Stomach (tissue), 9 donors: Measurements from ENCODE around the gene CGREF1. TPM values are rescaled to one million over a fixed set of nuclear protein-coding genes. Genes with fewer than 3 reads are reported as not detected.
"Not testable (repeated sequence)": the region's sequence is repeated elsewhere in the genome, so short reads cannot be mapped to it uniquely, and the experiment has no call there.

ENCODE experiments used
- DNase-seq, 2 donors: peaks; one replicate each; pipeline versions ENCODE4 v3.0.0 to v3.0.0-alpha.2; 2013 to 2019
- H3K27ac ChIP-seq, 5 donors: fragments of 200-600 bp in 4 of 5; sonication (generic) in 4 of 5; one replicate each; pipeline ENCODE4 v1.5.1; 2013 to 2019; ENCODE audit warnings: mild to moderate bottlenecking in 1 of 5, moderate library complexity in 1 of 5
- H3K27me3 ChIP-seq, 3 donors: fragments of 200-600 bp; sonication (generic); one replicate each; pipeline ENCODE4 v1.5.1; 2017 to 2019; ENCODE audit warnings: mixed run types in 1 of 3
- H3K36me3 ChIP-seq, 4 donors: fragments of 200-600 bp; sonication (generic); 1 replicate in 3 of 4; 2 replicates in 1 of 4; pipeline ENCODE4 v1.5.1; 2016 to 2019
- H3K4me1 ChIP-seq, 4 donors: fragments of 200-600 bp; sonication (generic); one replicate each; pipeline ENCODE4 v1.5.1; 2016 to 2019
- H3K4me3 ChIP-seq, 4 donors: fragments of 200-600 bp; sonication (generic) in 3 of 4; one replicate each; pipeline ENCODE4 v1.5.1; 2016 to 2019; ENCODE audit warnings: mild to moderate bottlenecking in 1 of 4
- H3K9me3 ChIP-seq, 4 donors: fragments of 200-600 bp; sonication (generic); one replicate each; pipeline ENCODE4 v1.5.1; 2016 to 2019
- EP300 ChIP-seq: sonication (generic); formaldehyde crosslinking; IDR thresholded peaks from one replicate; pipeline ENCODE4 v1.6.1; 2017; ENCODE audit warnings: antibody characterized with exemption
- POLR2A ChIP-seq, 4 donors: fragments of 450-650 bp; IDR thresholded peaks; one replicate each; pipeline ENCODE4 v1.6.1; 2016; ENCODE audit warnings: antibody characterized with exemption in 4 of 4, control low read depth in 2 of 4, mild to moderate bottlenecking in 1 of 4, moderate library complexity in 1 of 4
- POLR2AphosphoS5 ChIP-seq, 3 donors: sonication (generic); formaldehyde crosslinking; IDR thresholded peaks; one replicate each; pipeline ENCODE4 v1.6.1; 2016; ENCODE audit warnings: antibody characterized with exemption in 3 of 3
- WGBS, 5 donors: extraction: QIAGEN DNeasy Blood & Tissue Kit in 3 of 5; methylation state at CpG; one replicate each; pipeline versions ENCODE4 v1.1.5 to v1.1.7; 2013 to 2018; 5-methylcytosine and 5-hydroxymethylcytosine counted together
- intact Hi-C: fragments of 100-400 bp; cut with DNase I; formaldehyde crosslinking; loops from one replicate; pipeline ENCODE4 v1.15.1; 2023; ENCODE audit warnings: low total_unique reads
- polyA plus RNA-seq, 3 donors: library from polyadenylated mRNA; stranded (reverse); fragments of 200-250 nt; gene quantifications; one replicate each; pipeline ENCODE4 v1.2.3, GENCODE V29; 2013
- total RNA-seq, 5 donors: library from RNA; depleted of rRNA; stranded (reverse); fragments of >200 nt; gene quantifications; one replicate each; pipeline versions ENCODE4 v1.1.0 to v1.2.3, GENCODE V29; 2014 to 2016
- TF ChIP-seq, protein P1 (sequence below), 7 experiments: fragments of 450-650 bp in 4 of 7; fragments of 200-600 bp in 3 of 7; sonication (generic) in 3 of 7; IDR thresholded peaks; one replicate each; pipeline ENCODE4 v1.5.1; 2016 to 2019; ENCODE audit warnings: antibody characterized with exemption in 7 of 7, control low read depth in 2 of 7, mild to moderate bottlenecking in 1 of 7
- donor health status: healthy with polysubstance abuse.
- donor health status: Bipolar disorder and iron deficiency.
- donor health status: healthy.

Gene CGREF1
- total and polyA plus RNA-seq, 8 donors: 1.4 to 4.1 (median 2.5) TPM; not detected in 2

DNA sequence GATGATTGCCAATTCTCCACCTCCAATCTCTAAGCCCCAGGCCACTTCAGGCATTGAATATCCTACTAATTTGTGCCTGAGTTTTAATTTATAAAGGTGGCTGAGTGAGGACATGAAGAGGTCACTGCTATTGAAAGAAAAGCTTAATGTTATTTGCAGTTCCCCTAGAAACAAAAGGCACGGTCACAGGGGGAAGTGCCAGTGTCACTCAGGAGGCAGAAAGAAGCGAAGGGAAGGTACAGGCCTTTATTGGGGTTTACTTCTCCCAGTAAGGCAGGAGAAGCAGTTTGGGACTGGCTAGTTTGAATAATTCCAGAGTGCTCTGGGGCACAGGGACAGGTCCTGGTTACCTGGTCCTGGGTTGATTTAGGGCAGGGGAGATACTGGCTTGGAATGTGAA, 3.0 kb upstream of the CGREF1 start:
- H3K4me1 ChIP-seq: peaks cover 17 to 33% (median 28%) of the 10 kb centered on the region in 4 donors
- intact Hi-C loops: no loop called here
- TF ChIP-seq EP300: no peak
- TF ChIP-seq POLR2AphosphoS5 (IDR thresholded peaks at IDR 0.05): no peak
- TF ChIP-seq, protein P1, sequence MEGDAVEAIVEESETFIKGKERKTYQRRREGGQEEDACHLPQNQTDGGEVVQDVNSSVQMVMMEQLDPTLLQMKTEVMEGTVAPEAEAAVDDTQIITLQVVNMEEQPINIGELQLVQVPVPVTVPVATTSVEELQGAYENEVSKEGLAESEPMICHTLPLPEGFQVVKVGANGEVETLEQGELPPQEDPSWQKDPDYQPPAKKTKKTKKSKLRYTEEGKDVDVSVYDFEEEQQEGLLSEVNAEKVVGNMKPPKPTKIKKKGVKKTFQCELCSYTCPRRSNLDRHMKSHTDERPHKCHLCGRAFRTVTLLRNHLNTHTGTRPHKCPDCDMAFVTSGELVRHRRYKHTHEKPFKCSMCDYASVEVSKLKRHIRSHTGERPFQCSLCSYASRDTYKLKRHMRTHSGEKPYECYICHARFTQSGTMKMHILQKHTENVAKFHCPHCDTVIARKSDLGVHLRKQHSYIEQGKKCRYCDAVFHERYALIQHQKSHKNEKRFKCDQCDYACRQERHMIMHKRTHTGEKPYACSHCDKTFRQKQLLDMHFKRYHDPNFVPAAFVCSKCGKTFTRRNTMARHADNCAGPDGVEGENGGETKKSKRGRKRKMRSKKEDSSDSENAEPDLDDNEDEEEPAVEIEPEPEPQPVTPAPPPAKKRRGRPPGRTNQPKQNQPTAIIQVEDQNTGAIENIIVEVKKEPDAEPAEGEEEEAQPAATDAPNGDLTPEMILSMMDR (IDR thresholded peaks at IDR 0.05): no peak
- TF ChIP-seq POLR2A (IDR thresholded peaks at IDR 0.05): no peak
- 61 to 79% (median 76%) methylated on average over 2 of the region's 2 CpGs for WGBS, 5 donors
- no peak overlapping the region for H3K4me3 ChIP-seq
- no peaks in the 10 kb centered on the region for H3K9me3 ChIP-seq
- peaks cover 10 to 33% (median 24%) of the 10 kb centered on the region in 3 donors for H3K27me3 ChIP-seq
- H3K36me3 ChIP-seq: no peaks in the 10 kb centered on the region
- H3K27ac ChIP-seq: no peak overlapping the region
- no peak for DNase-seq

DNA sequence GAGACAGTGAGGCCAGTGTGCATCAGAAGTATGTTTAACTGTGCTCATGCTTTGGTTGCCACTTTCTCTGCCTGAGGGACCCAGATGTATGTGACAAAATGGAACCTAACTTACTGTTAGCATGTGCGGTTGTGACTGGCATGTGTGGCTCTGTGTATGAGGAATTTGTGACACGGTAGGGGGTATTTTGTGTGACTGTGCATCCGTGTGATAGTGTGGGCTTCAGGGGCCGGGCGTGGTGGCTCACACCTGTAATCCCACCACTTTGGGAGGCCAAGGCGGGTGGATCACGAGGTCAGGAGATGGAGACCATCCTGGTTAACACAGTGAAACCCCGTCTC, 372 bp upstream of the CGREF1 start:
- H3K9me3 ChIP-seq, DNase-seq, H3K36me3 ChIP-seq, H3K27ac ChIP-seq, intact Hi-C loops: not testable (repeated sequence)
- Histone ChIP-seq H3K4me3 (peak overlapping the region; percentile 44 to 58 (median 50)), H3K27me3 (peaks cover 10 to 39% (median 24%) of the 10 kb centered on the region in 3 donors), H3K4me1 (peaks cover 17 to 33% (median 28%) of the 10 kb centered on the region in 4 donors)
- 71 to 82% (median 80%) methylated on average over 8 of the region's 8 CpGs for WGBS, 5 donors

DNA sequence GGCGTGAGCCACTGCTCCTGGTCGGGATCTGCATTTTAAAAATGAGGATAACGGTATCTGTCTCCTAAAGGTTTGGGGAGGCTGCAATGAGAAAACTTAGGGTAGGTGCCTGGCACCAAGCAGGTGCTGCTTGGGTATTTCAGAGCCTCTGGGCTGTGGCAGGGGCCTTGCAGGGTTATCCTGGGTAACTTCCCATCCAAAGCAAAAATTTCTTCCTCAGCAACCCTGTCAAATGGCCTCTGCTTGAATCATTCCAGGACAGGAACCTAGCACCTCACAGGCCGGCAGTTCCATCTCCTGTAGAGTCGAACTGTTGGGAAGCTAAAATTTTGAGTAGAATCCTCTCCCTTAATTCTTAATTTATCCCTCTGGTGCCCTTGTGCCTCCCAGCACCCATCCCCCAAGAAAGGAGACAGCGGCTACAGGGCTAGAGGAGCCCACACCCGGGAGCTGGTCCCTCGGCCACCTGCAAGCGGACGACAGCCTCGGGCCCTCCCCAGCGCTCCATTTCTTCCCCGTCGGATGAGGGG, 868 bp downstream of the CGREF1 start:
- Histone ChIP-seq H3K27me3 (peaks cover 10 to 39% (median 24%) of the 10 kb centered on the region in 3 donors), H3K4me3 (peak overlapping the region; percentile 44 to 58 (median 50)), H3K27ac (no peak overlapping the region), H3K4me1 (peaks cover 11 to 21% (median 17%) of the 10 kb centered on the region in 4 donors), H3K9me3 (no peaks in the 10 kb centered on the region), H3K36me3 (no peaks in the 10 kb centered on the region)
- intact Hi-C loops: no loop called here
- WGBS, 5 donors: 23 to 26% (median 26%) methylated on average over 12 to 14 of the region's 14 CpGs
- DNase-seq: no peak
- TF ChIP-seq POLR2AphosphoS5 (IDR thresholded peaks at IDR 0.05) (no peak), POLR2A (IDR thresholded peaks at IDR 0.05) (no peak), EP300 (no peak)
- TF ChIP-seq, protein P1 (IDR thresholded peaks at IDR 0.05): no peak

DNA sequence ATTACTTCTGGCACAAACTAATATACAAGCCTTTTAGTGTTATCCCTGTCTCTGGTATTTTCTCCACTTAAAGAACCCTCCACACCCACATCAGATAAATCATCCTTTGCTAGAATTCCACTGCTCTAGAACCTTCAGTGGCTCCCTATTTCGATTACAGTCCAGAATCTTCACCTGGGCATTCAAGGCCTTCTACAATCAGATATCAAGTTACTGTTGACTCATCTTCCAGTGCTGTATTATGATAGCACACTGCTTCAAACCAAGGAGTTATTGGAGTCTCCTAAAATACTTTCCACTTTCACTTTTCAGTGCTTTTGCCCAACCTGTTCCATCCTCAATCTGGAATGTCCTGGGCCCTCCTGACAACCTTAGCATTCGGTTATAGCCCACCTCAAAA, 3.4 kb downstream of the CGREF1 start:
- DNase-seq: no peak
- intact Hi-C loops: no loop called here
- H3K27ac ChIP-seq: no peak overlapping the region
- H3K36me3 ChIP-seq: no peaks in the 10 kb centered on the region
- peaks cover 10 to 39% (median 24%) of the 10 kb centered on the region in 3 donors for H3K27me3 ChIP-seq
- TF ChIP-seq, protein P1 (IDR thresholded peaks at IDR 0.05): no peak
- TF ChIP-seq POLR2A (IDR thresholded peaks at IDR 0.05) (no peak), POLR2AphosphoS5 (IDR thresholded peaks at IDR 0.05) (no peak), EP300 (no peak)
- peaks cover 11 to 17% (median 13%) of the 10 kb centered on the region in 4 donors for H3K4me1 ChIP-seq
- no peaks in the 10 kb centered on the region for H3K9me3 ChIP-seq
- H3K4me3 ChIP-seq: no peak overlapping the region
- WGBS, 5 donors: 65 to 81% (median 69%) methylated on average over 2 of the region's 2 CpGs

DNA sequence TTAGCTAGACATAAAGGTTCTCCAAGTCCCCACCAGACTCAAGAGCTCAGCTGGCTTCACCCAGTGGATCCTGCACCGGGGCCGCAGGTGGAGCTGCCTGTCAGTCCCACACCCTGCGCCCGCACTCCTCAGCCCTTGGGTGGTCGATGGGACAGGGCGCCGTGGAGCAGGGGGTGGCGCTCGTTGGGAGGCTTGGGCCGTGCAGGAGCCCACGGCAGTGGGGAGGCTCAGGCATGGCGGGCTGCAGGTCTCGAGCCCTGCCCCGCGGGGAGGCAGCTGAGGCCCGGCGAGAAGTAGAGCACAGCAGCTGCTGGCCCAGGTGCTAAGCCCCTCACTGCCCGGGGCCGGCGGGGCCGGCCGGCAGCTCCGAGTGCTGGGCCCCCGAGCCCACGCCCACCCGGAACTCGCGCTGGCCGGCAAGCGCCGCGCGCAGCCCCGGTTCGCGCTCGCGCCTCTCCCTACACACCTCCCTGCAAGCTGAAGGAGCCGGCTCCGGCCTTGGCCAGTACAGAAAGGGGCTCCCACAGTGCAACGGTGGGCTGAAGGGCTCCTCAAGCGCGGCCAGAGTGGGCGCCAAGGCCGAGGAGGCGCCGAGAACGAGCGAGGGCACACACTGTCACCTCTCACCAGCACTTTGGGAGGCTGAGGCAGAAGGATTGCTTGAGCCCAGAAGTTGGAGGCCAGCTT, 7.4 kb downstream of the CGREF1 start:
- H3K27ac ChIP-seq, H3K4me1 ChIP-seq, H3K4me3 ChIP-seq, H3K9me3 ChIP-seq, H3K36me3 ChIP-seq, intact Hi-C loops, DNase-seq: not testable (repeated sequence)
- H3K27me3 ChIP-seq: peaks cover 0 to 12% (median 0%) of the 10 kb centered on the region in 3 donors
- 92 to 100% (median 95%) methylated on average over 2 to 49 of the region's 49 CpGs for WGBS, 5 donors

DNA sequence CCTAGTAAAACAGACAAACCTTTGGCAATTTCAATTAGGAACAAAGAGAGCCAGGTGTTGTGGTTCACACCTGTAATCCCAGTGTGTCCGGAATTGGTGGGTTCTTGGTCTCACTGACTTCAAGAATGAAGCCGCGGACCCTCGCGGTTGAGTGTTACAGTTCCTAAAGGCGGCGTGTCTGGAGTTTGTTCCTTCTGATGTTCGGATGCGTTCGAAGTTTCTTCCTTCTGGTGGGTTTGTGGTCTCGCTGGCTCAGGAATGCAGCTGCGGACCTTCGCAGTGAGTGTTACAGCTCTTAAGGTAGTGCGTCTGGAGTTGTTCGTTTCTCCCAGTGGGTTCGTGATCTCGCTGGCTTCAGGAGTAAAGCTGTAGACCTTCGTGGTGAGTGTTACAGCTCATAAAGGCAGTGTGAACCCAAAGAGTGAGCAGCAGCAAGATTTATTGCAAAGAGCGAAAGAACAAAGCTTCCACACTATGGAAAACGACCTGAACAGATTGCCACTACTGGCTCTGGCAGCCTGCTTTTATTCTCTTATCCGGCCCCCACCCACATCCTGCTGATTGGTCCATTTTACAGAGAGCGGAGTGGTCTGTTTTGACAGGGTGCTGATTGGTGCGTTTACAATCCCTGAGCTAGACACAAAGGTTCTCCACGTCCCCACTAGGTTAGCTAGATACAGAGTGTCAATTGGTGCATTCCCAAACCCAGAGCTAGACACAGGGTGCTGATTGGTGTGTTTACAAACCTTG, 8.2 kb downstream of the CGREF1 start:
- H3K4me1 ChIP-seq, DNase-seq, intact Hi-C loops, H3K4me3 ChIP-seq, H3K27ac ChIP-seq, H3K36me3 ChIP-seq, H3K9me3 ChIP-seq: not testable (repeated sequence)
- WGBS, 5 donors: 77 to 88% (median 86%) methylated on average over 24 of the region's 24 CpGs
- peaks cover 0 to 17% (median 0%) of the 10 kb centered on the region in 3 donors for H3K27me3 ChIP-seq
